Left colon (tissue), 2 donors: ENCODE measurements around the gene COTL1. TPM values are rescaled to one million over a fixed set of nuclear protein-coding genes. Genes with fewer than 3 reads are reported as not detected.

Source experiments
- ATAC-seq: fragments of 200-7000 bp; cut with Tn5 transposase; one replicate; pipeline ENCODE4 v1.9.1; 2020; ENCODE audit warnings: mild to moderate bottlenecking, moderate library complexity
- DNase-seq, 2 donors: peaks; one replicate each; pipeline ENCODE4 v3.0.0-alpha.2; 2020
- intact Hi-C, 2 donors: fragments of 100-400 bp; cut with DNase I in 1 of 2; cut with micrococcal nuclease in 1 of 2; formaldehyde crosslinking; loops; one replicate each; pipeline versions ENCODE4 v1.11.2 to v1.14.0; 2022; cut with DNase I, micrococcal nuclease
- total RNA-seq, 2 donors: library from RNA; stranded (reverse); fragmentation: NEBNext Ultra II Directional; extraction: Animal tissue kit (Norgen Biotek cat#: 25700); gene quantifications; one replicate each; pipeline ENCODE4 v1.2.1, GENCODE V29; 2021
- donor health status: DM: no; HTN: no; CAD: no.
- donor health status: DM: yes; HTN: yes; CAD: no.

COTL1 gene
- total RNA-seq, 2 donors from 2014 or later: 51.8 to 71.0 TPM

- ATAC-seq (no peak), DNase-seq (no peak)
- intact Hi-C loops: no loop called here
Measured at GRCh38 chr16:84618581-84619460, 943 bp upstream of the COTL1 start.

- intact Hi-C loops: no loop called here
- DNase-seq (peak in 1 of 2 donors; percentile 64), ATAC-seq (peak; percentile 48)
Measured at GRCh38 chr16:84617041-84617790, 662 bp downstream of the COTL1 start.

GRCh38 chr16:84616515-84616914 lies 1.4 kb downstream of the COTL1 start:
- DNase-seq (no peak), ATAC-seq (peak; percentile 43)
- intact Hi-C loops: no loop called here

- no peak for ATAC-seq
- intact Hi-C loops: no loop called here
Measured at GRCh38 chr16:84614968-84615813, 2.7 kb downstream of the COTL1 start.

GRCh38 chr16:84614623-84614967 lies 3.3 kb downstream of the COTL1 start:
- ATAC-seq (no peak), DNase-seq (no peak)
- intact Hi-C loops: no loop called here

More at GRCh38 chr16:84614968-84615813, 2.7 kb downstream of the COTL1 start:
- DNase-seq: no peak

- no peak for DNase-seq
- intact Hi-C loops: no loop called here
- ATAC-seq: no peak
Measured at GRCh38 chr16:84614073-84614459, 3.8 kb downstream of the COTL1 start.

- DNase-seq (no peak), ATAC-seq (no peak)
- intact Hi-C loops: no loop called here
Measured at GRCh38 chr16:84613408-84614072, 4.3 kb downstream of the COTL1 start.

GRCh38 chr16:84612686-84613085 lies 5.2 kb downstream of the COTL1 start:
- intact Hi-C loops: no loop called here
- DNase-seq: no peak
- no peak for ATAC-seq

GRCh38 chr16:84611041-84611440 lies 6.8 kb downstream of the COTL1 start:
- DNase-seq: no peak
- ATAC-seq: no peak
- intact Hi-C loops: no loop called here

- intact Hi-C loops: no loop called here
- DNase-seq: no peak
Measured at GRCh38 chr16:84610376-84610775, 7.5 kb downstream of the COTL1 start.

GRCh38 chr16:84609563-84610177 lies 8.2 kb downstream of the COTL1 start:
- no peak for ATAC-seq
- intact Hi-C loops: no loop called here
- no peak for DNase-seq

More at GRCh38 chr16:84610376-84610775, 7.5 kb downstream of the COTL1 start:
- no peak for ATAC-seq

GRCh38 chr16:84608282-84608681 lies 9.6 kb downstream of the COTL1 start:
- no peak for DNase-seq
- no peak for ATAC-seq
- intact Hi-C loops: no loop called here

- ATAC-seq: peak; percentile 35
- no peak for DNase-seq
- intact Hi-C loops: no loop called here
Measured at GRCh38 chr16:84607694-84608093, 10.2 kb downstream of the COTL1 start.

- ATAC-seq: no peak
- intact Hi-C loops: no loop called here
- DNase-seq: no peak
Measured at GRCh38 chr16:84607061-84607460, 10.8 kb downstream of the COTL1 start.

- no peak for ATAC-seq
- intact Hi-C loops: no loop called here
- no peak for DNase-seq
Measured at GRCh38 chr16:84606081-84606875, 11.6 kb downstream of the COTL1 start.

- intact Hi-C loops: no loop called here
- DNase-seq: no peak
- ATAC-seq: no peak
Measured at GRCh38 chr16:84605339-84605848, 12.5 kb downstream of the COTL1 start.

GRCh38 chr16:84604477-84605013 lies 13.3 kb downstream of the COTL1 start:
- DNase-seq: no peak
- ATAC-seq: no peak

More at GRCh38 chr16:84604477-84605013, 13.3 kb downstream of the COTL1 start:
- intact Hi-C loops: no loop called here
